GM18526 (cell line): ENCODE data around the gene RALB.

Source experiments
- POLR2A ChIP-seq: IDR thresholded peaks from 3 replicates; pipeline ENCODE4 v1.6.1; 2011; ENCODE audit not compliant: insufficient read length; ENCODE audit errors: extremely low read depth

Gene RALB

DNA sequence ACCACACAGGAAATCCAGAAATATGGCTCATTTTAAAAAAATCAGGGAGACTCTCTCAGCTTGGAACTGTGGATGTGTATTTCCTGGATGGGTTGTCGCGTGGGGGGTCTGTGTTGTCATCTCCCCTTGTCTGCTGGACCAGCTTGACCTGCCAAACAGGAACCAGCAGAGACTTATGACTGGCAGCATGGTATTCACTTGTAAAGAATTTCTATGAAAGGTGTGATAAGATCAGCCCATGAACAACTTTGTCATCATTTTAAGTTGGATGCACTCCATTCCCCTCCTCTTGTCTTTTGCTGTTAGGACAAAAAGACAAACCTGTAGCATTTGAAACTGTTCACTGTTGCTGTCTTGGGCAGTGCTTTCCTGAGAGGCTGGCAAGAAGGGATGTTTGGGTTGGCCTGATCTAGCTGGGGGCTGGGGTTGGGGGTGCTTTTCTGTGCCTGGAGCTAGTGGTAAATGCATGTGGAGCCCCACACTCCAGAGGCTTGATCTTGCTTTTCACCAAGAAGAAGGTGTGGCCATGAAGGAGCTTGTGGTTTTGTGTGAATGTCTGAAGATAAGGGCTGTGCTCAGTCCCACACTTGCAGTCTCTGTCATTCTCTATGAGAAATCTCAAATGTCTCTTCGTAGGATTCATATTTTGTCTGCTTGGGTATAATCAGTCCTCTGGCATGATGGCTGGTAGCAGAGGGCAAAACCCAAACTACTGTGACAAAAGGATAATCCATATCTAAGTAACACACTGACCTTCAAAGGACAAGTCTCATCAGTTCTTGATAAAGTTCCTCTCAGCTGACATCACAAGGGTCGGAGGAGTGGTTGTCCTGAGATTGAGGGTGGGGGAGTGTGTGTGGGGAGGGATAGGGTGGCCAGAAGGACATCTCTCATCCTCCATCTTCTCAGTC is 39.0 kb downstream of the RALB start:
- TF ChIP-seq POLR2A = no peak

DNA sequence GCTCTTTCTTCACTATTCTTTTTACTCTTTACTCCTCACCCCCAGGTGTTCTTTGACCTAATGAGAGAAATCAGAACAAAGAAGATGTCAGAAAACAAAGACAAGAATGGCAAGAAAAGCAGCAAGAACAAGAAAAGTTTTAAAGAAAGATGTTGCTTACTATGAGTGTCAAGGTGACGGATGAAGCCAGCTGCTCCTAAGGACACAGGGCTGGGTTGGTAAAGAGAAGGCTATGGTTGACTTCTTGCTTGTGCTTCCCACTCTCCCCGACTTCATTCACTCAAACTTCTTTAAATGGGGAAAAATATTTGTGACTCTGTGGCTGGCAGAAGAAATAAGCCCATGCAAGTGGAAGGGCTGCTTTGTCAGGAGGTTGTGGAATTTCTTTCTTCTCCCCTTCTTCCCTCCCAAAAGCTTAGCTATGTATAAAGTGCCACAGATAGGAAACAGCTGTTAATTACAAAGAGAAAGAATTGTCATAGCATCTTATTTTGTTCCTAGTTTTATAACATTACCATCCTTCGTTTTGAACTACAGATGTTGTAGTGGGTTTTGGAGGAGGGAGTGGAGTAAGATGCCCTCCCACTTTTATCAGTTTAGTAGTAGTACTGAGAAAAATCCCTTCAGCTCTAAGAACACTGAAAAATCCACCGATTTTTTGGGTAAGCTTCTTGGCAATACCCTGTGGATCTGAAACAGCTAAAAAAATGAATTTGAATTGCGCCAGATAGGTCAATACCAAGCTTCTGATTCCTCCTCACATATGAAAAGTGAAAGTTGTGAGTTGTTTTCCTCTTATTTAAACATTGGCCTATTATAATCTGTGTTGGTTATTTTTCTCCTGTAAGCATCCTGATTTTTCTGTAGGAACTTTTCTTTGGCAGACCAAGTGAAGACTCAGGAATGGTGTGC is 40.7 kb downstream of the RALB start:
- no peak for TF ChIP-seq POLR2A

DNA sequence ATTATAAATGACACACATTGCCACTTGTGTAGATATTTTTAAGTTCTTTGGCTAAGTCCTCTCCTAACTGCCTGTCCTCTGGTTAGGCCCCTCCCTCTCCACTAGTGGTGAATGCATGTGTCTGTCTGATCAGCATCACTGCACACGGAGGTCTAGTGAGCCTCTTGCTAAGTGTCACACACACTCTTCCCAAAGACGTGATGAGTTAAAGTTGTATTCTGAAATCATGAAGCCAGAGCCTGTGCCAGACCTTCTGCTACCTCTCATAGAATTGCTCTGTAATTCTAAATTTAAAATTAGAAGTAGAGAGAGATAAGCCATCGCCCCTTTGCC is 41.3 kb downstream of the RALB start:
- TF ChIP-seq POLR2A = no peak

DNA sequence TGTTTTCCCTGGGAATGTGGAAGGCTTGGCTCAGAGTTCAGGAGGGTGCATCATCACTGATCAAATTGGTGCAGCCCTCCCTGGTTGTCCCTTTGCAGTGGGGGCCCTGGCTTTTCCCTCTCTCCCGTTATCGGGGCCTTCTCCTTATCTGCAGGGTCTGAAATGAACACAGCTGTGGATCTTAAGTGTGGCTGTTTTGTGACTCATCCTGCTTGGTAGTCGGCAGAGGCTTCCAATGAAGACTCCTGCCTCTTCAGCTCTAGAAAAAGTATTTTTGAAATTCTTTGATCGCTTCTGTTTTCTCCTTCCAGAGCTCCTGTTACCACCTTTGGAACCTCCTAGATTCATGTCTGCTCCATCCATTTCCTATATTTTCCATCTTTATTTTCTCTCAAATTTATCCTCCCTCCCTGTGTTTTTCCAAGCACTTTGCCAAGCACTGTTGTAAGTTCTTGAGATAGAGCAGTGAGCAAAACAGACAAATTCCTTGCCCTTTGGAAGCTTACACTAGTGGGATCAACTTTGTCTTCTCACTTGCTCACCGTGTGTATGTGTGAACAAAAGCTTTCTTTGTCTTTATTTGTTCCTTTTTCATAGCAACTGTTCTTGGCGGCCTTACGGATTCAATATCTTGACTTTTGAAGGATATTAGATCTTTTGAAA is 45.7 kb downstream of the RALB start:
- TF ChIP-seq POLR2A = no peak

DNA sequence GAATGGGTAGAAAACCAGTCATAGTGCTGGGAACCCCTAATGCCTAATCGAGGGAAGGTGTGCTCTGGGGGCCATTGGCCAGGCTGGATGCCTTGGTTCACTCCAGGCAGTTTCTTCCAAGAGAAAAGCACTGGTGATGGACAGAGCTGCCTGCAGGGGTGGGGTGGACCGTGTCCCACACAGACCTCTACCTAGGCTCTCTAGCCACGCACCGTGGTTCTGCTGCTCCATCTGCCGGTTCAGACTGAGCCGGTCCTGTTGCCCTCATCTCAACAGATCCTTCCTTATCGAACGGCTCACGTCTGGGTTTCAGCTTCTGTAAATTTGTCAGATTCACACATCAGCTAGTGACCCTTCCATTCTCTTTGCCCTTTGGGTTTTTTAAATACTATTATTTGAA is 46.4 kb downstream of the RALB start:
- no peak for TF ChIP-seq POLR2A

DNA sequence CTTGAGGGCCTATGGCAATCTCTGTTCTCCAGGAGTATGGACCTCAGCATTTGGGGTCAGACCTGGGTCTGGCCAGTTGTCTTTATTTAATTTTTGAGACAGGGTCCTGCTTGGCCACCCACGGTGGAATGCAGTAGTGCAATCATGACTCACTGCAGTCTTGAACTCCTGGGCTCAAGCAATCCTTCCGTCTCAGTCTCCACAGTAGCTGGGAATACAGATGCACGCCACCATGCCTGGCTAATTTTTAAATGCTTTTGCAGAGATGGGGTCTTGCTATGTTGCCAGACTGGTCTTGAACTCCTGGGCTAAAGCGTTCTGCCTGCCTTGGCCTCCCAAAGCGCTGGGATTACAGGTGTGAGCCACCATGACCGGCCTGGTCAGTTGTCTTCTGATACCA is 46.9 kb downstream of the RALB start:
- no peak for TF ChIP-seq POLR2A

DNA sequence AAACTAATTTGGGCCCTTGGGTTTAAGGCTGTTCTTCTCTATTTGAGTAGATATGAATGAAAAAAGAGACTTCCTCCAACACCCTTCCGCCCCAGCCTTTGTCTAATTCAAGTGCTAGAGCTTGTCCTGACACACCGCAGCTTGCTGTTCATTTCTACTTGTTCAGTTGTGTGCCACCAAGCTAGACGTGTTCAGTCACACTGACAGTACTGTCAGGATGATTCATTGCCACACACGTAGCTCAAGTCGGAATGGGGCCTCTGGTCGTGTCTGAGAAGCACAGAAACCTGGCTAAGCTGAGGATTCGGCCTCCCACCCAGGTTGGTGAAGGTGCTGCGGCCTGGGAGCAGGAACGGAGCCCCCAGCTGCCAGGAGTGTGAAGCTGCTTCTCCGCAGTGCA is 47.7 kb downstream of the RALB start:
- no peak for TF ChIP-seq POLR2A

DNA sequence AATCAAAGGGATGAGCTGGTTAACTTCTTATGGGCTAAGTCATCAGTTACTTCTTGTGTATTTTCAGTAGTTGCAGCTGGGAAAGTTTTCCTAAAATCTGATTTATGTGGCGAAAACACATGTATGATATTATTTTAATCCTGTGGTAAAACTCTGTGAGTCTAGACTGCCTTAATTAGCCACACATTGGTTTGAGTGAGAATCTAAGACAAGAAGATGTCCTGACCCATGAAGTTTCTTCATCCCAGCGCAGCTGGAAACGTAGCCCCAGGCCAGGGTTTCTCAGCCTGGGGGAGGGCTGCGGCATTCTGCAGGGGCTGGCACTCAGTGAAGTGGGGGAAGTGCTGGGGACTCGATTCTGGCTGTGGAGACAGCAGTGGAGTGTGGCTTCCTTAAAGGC is 48.6 kb downstream of the RALB start:
- TF ChIP-seq POLR2A = no peak

DNA sequence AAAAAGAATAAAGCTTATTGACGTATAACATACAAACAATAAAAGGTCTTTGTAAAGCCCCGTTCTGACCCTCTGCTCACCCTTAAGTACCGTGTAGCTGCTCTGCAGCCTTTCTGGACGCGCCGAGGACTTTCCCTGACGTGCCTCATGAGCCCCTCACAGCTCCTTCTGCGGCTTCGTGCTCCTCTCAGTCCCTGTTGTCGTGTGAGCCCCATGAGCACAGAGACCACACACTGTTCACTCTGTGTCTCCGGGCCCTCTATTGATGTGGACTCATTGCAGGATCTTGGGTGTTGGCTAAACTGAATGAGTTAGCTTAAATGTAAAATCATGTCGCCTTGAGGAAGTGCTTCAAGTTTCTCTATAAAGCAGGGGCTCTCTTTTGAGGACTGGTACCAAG is 49.6 kb downstream of the RALB start:
- no peak for TF ChIP-seq POLR2A

DNA sequence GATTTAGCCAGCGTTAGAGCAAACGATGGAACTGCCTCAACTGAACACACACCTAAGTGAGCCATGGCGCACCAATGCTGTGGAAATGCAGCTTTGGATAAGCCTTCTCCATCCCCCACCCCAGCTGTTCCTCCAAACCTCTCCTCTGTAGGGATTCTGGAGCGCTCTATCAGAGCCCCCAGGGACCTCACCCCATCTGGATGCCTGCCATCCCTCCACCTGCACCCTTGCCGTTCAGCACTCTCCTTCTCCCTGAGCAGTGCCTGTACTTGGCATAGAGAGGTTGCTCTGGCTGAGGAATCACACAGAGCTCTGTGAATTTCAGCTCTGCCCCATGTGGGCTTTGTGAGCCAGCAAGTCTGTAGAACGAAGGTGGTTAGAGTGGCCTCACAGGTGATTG is 50.5 kb downstream of the RALB start:
- no peak for TF ChIP-seq POLR2A

DNA sequence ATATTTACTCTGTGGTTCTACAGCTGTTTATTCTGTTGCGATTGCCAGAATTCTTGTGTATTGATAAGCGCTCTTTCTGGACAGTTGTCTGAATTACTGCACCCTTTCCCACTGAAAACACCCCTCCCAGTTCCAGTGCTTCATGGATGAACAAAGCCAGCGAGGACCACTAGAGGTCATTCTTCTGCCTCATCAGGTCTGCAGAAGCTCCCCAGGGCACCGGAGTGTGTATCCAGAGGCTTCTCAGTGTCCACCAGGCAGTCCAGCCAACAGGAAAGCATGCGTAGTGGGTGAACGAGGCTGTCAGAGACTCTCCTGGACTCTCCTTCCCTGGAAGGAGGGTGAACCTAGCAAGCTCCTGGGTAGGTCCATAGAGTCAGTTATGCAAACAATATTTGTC is 52.6 kb downstream of the RALB start:
- no peak for TF ChIP-seq POLR2A

DNA sequence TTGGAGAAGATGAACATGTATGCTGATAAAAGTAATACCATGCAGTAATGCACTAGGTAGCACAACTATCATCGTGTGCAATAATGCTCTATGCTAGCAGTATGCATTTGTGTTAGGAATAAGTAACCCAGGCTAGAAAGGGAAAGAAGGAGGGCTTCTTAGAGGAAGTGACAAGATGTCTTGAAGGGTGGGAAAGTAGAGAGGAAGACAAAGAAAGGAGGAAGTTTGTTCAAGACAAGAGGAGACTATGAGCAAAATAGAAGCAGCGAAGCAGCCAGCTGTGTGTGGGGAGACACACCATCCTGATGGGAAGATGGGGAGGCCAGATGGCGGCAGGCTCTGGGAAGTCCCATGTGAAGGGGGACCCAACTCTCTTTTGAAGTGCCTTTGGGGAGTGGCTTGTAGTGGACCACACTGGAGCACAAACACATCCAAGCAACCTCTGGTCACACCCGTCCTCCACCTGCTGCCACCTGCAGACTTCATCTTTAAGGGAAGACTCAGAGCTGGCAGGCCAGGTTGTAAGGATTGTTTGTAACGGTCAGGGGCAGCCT is 53.4 kb downstream of the RALB start:
- no peak for TF ChIP-seq POLR2A

DNA sequence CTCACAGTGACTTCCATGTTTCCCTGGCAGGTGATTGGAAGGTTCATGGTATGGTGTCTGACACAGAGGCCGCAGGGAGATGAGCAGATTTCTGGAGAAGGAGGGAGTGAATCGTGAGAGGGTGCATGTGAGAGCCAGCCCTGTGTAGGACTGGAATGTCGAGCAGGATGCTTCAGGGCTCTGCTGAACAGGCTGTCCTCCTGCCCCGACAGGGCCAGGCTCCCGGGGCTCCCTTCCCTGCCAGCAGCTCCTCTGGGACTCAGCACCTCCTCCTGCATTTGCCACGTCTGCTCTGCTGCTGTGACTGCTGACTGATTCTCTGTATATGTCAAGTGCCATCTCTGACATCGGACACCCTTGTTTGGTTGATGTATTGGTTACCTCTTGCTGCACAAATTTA is 54.8 kb downstream of the RALB start:
- no peak for TF ChIP-seq POLR2A

DNA sequence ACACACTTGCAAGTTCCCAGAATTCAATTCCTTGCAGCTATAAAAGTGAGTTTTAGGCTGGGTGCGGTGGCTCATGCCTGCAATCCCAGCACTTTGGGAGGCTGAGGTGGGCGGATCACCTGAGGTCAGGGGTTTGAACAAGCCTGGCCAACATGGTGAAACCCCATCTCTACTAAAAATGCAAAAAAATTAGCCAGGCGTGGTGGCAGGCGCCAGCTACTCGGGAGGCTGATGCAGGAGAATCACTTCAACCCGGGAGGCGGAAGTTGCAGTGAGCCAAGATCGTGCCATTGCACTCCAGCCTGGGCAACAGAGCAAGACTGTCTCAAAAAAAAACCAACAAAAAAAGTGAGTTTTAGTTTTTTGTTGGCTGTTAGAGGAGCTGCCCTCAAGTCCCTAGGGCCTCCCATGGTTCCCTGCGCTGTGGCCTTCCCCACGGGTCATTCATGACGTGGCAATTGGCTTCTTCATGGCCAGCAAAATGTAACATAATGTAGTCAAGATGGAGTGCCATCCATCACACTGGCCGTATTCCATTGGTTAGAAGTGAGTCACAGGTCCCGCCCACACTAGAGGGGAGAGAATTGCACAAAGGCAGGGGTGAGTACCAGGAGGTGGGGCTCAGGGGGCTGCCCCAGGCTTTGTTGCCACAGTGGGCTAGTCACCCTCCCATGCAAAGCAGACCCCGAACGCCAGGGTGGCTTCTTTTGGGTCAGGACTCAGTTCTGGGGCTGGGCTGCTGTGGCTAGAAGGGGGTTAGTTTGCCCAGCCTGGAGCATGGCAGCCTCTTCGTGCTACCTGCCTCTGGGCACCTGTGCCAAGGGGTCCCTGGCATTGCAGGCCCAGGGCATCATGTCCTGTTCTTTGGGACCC is 55.6 kb downstream of the RALB start:
- TF ChIP-seq POLR2A = no peak

DNA sequence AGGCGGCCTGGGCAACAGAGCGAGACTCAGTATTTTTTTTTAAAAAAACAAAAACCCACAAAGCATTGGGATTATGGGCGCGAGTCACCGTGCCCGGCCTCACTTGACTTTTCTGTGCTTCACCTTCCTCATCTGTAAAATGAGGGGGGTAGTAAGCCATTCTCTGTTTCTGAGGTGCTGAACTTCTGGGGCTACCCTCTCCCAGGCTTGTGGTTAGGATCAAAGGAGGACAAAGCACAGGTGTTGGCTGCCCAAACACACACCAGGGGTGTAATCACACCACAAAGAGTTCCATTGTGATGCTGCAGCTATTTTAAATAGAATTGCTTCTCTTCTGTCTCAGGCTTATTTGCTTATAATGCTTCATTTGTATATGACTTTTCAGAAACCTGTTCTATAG is 57.5 kb downstream of the RALB start:
- no peak for TF ChIP-seq POLR2A

DNA sequence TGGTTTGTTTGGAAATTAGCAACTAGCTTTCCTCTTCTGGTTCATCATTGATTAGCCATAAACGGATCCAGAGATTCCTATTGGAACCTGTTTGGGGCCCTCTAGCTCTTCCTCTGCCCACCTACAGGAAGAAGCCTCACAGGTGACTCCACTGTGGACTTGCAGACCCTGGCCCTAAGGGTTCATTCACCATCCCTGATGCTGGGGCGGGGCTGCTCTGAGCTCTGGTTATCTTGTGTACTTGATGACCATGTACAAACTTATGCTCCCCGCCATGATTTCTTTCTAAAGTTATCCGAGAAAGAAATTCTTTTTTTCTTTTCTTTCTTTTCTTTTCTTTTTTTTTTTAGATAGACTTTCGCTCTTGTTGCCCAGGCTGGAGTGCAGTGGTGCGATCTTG is 59.4 kb downstream of the RALB start:
- TF ChIP-seq POLR2A = no peak
